GM19438 (cell line): ENCODE data around the gene ARSA.
"Not testable (repeated sequence)": the region's sequence is repeated elsewhere in the genome, so short reads cannot be mapped to it uniquely, and the experiment has no call there.

Experiments used
- ATAC-seq: cut with Tn5 transposase; IDR thresholded peaks from one replicate; pipeline ENCODE4 v1.9.1; 2021; ENCODE audit warnings: low read depth; ENCODE audit not compliant: unreplicated experiment

Gene ARSA

DNA sequence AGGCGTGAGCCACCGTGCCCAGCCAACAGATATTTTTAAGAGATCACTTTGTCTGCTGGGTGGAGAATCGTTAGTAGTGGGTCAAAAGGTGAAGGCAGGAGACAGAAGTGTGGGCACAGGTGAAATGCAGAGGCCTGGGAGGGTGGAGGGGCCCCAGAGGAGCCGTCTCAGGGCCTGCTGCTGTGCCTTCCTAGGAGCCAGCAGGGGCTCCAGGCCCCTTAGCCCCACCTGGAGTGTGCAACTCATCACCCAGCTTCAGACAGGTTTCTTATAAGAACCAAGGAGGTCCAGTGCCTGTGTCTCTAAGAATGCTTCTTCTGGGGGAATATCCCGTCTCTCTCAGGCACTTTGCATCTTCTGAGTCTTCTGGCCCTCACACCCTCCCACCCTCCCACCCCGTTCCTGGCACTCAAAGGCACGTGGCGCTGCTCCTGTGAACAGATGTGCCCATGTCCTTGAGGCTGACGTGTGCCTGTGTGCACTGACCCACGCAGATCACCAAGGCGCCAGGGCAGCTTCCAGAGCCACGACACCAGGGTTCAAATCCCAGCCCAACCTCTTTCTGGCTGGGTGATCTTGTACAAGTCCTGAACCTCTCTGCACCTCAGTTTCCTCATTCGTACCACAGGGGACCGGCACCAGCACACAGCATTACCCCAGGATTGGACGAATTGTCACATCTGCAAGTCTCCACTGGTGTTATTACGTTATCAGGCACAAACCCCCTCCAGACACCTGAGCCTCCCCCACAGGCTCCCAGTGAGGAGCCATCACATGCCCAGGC, 3.4 kb downstream of the ARSA start:
- ATAC-seq = no peak

GRCh38 chr22:50622723-50623327, 5.1 kb downstream of the ARSA start:
- ATAC-seq = no peak

- ATAC-seq = no peak
Observed at GRCh38 chr22:50621948-50622722, 5.8 kb downstream of the ARSA start.

GRCh38 chr22:50621356-50621880, 6.5 kb downstream of the ARSA start:
- peak; percentile 49 for ATAC-seq

GRCh38 chr22:50620593-50621355, 7.2 kb downstream of the ARSA start:
- ATAC-seq = peak; percentile 63

- not testable (repeated sequence) for ATAC-seq
Observed at GRCh38 chr22:50614296-50614695, 13.7 kb downstream of the ARSA start.

- ATAC-seq = no peak
Observed at GRCh38 chr22:50613291-50613981, 14.5 kb downstream of the ARSA start.

- ATAC-seq = no peak
Observed at GRCh38 chr22:50612528-50613221, 15.3 kb downstream of the ARSA start.

DNA sequence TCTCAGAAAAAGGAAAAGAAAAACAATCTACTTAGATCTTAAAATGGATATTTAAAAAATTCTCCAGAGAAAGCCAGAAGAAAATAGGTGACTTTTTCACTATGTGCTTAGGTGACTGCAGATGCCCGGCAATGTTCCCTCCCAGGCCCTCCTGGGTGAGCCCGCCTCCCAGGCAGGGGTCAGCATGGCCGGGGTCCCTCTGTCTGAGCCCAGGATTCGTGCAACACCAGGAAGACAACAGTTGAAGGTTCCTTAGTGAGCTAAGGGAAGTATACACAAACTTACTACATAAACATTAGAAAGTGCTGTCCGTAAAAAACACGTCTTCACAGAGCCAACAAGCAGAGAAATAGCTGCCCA, 15.8 kb downstream of the ARSA start:
- ATAC-seq = no peak

DNA sequence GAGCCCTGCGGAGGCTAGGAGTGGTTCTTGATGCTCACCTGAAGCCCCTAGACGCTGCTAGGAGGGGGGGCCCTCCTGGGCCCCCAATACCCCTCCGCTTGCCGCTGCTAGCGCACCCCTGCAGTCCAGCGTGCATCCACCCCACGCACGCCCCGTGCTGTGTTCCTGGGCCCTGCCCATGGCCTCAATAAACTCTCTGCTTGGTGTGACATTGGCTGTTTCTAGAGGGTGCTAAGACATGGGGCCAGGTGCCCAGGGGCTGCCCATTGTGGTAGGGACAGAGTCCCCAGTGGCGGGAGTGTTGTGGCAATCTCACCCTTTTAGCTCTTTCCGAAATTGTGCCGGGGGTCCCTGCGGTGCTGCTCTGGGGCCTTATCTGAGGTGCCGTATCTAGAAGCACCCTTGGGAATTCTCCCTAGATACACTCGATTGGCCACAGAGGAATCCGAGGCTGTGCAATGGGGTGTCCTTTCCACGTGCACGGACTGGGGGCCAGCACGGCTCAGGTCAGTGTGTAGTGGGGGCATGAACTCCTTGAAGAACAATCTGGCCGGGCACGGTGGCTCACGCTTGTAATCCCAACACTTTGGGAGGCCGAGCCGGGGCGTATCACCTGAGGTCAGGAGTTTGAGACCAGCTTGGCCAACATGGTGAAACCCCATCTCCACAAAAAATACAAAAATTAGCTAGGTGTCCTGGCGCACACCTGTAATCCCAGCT, 16.5 kb downstream of the ARSA start:
- no peak for ATAC-seq

DNA sequence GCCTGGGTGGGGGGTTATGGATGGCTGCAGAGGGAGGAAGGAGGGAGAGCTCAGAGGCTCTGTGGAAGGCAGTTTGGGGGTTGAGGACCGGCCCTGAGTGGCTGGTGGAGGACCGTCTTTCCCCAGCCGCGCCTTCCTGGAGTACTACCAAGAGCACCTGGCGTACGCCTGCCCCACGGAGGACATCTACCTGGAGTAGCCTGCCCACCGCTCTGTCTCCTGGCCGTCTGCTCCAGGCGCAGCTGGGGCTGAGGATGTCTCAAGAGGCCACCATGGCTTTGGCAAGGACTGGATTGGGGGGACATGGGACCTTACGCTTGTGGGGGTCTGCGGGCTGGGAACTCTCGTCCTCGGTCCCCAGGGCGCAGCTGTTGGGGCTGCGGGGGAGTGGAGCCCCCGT, 17.4 kb downstream of the ARSA start:
- ATAC-seq = no peak

DNA sequence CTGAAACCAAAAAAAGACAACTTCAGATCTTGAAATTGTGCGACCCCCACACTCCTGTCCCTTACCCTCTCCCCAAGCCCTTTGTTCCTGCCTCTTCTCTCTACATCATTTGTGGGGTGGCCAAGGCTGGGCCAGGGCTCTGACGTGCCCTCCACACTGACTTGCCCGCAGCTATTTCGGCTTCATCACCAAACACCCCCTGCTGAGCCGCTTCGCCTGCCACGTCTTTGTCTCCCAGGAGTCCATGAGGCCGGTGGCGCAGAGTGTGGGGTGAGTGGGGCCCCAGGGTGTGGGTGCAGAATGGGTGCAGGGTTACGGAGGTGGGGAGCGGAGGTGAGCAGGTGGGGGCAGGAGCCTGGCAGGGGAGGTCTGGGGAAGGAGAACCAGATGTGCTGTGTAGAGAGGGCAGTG, 17.9 kb downstream of the ARSA start:
- no peak for ATAC-seq

- no peak for ATAC-seq
Observed at GRCh38 chr22:50609599-50609998, 18.4 kb downstream of the ARSA start.

DNA sequence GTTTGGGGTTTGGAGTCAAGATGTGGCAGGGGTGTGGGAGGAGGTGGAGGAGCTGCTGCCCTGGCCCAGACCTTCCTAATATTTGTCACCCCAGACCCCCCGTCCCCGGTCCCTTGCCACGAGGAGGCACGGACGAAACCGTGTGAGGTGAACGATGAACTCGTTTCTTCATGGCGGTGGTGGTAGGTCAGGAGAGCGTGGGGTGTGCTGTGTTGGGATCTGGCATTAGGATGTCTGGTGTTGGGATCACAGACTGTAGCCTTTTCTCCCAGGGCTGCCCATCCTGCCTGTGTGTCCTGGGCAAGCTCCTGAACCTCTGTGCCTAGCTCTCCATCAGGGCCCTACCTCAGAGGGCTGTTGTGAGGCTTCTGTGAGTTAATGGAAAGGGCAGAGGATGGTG, 19.0 kb downstream of the ARSA start:
- no peak for ATAC-seq

DNA sequence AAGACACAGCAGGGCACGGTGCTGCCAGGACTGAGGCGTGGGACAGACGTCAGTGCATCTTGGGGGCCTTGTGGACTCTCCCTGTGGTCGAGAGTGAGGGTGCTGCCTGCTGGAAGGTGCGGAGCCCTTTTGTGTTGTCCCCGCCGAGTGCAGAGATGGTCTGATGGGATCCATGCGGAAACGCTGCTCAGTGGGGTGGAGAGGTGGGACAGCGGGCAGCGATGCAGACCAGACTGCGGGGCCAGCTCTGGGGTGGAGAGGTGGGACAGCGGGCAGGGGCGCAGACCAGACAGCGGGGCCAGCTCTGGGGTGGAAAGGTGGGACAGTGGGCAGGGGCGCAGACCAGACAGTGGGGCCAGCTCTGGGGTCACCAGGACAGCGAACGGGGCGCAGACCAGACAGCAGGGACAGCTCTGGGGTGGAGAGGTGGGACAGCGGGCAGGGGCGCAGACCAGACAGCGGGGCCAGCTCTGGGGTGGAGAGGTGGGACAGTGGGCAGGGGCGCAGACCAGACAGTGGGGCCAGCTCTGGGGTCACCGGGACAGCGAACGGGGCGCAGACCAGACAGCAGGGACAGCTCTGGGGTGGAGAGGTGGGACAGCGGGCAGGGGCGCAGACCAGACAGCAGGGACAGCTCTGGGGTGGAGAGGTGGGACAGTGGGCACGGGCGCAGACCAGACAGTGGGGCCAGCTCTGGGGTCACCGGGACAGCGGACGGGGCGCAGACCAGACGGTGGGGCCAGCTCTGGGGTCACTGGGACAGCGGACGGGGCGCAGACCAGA, 19.7 kb downstream of the ARSA start:
- ATAC-seq = not testable (repeated sequence)

- ATAC-seq = no peak
Observed at GRCh38 chr22:50607659-50608020, 20.3 kb downstream of the ARSA start.

GRCh38 chr22:50606946-50607658, 20.9 kb downstream of the ARSA start:
- ATAC-seq = no peak
